ENCODE results near the gene REXO4. TPM values are rescaled to one million over a fixed set of nuclear protein-coding genes. Genes with fewer than 3 reads are reported as not detected.
A peak's percentile ranks its signal among the peaks of the same experiment; 100 is the strongest.

The REXO4 gene
- total and polyA plus RNA-seq, 9 of the 15 experiments (the other 6 are each of a cell fraction or from before 2014, with no cell fraction given): 3.4 to 72.9 (median 31.1) TPM

- TF ChIP-seq HMG20B (CRISPR knock-in tag; IDR thresholded peaks at IDR 0.05) (no peak), ELK1 (CRISPR knock-in tag; IDR thresholded peaks at IDR 0.05) (no peak), FOXP1 (CRISPR knock-in tag; IDR thresholded peaks at IDR 0.05) (no peak), TEAD2 (tag; IDR thresholded peaks at IDR 0.05) (no peak), EGR1 (conservative IDR thresholded peaks at IDR 0.05) (0 out of 2 replicates have a peak, but pooled peaks have one; percentile 5), CREB3L1 (IDR thresholded peaks at IDR 0.05; ENCODE audit: borderline replicate concordance, low read depth) (no peak), HNRNPUL1 (IDR thresholded peaks at IDR 0.05; ENCODE audit: low read length) (no peak), LCOR (CRISPR knock-in tag; IDR thresholded peaks at IDR 0.05) (no peak), DPF2 (IDR thresholded peaks at IDR 0.05) (peak; percentile 48; the same call in 1 of the 2 replicates), E2F6 (IDR thresholded peaks at IDR 0.05; ENCODE audit: borderline replicate concordance in 1 of 2, extremely low read depth in 1 of 2, insufficient read depth in 1 of 2, insufficient read length in 1 of 2, low read depth in 1 of 2, low read length in 1 of 2, poor library complexity in 1 of 2, severe bottlenecking in 1 of 2) (no peak), ATF3 (IDR thresholded peaks at IDR 0.05) (peak; percentile 72), ATF3 (CRISPR knock-in tag; conservative IDR thresholded peaks at IDR 0.05) (no peak), RBM14 (IDR thresholded peaks at IDR 0.05; ENCODE audit: borderline replicate concordance, insufficient read depth, low read depth, low read length) (no peak), ZNF696 (CRISPR knock-in tag; conservative IDR thresholded peaks at IDR 0.05) (no peak), ETV5 (CRISPR knock-in tag; IDR thresholded peaks at IDR 0.05; ENCODE audit: low read depth) (no peak), SETDB1 (IDR thresholded peaks at IDR 0.05; ENCODE audit: low read length) (no peak), SMARCA4 (IDR thresholded peaks at IDR 0.05) (peak; percentile 38), HMBOX1 (IDR thresholded peaks at IDR 0.05) (no peak), HLTF (IDR thresholded peaks at IDR 0.05) (no peak), TARDBP (IDR thresholded peaks at IDR 0.05) (no peak), ZNF277 (CRISPR knock-in tag; IDR thresholded peaks at IDR 0.05; ENCODE audit: borderline replicate concordance) (no peak), DMBX1 (CRISPR knock-in tag; IDR thresholded peaks at IDR 0.05; ENCODE audit: borderline replicate concordance) (no peak), PTTG1 (tag; IDR thresholded peaks at IDR 0.05; ENCODE audit: low read depth) (no peak)
These were observed 43.1 kb downstream of the REXO4 start (continued) for GRCh38 chr9:133374612-133375115.
